Panc1 (cell line): ENCODE results near the gene LAMC3. TPM values are rescaled to one million over a fixed set of nuclear protein-coding genes. Genes with fewer than 3 reads are reported as not detected.

Experiments used
- ATAC-seq: fragments of 200-7000 bp; cut with Tn5 transposase; 2 replicates; pipeline ENCODE4 v1.9.1; 2020; ENCODE audit warnings: mild to moderate bottlenecking, moderate library complexity
- BruUV-seq: library from RNA; stranded (reverse); fragments of 400-500 nt; replicated peaks from 2 replicates; lab custom pipeline; 2021; lab: Mats Ljungman, UMichigan
- CTCF ChIA-PET: fragments of 300-600 bp; sonication (Branson Sonifier 250); formaldehyde crosslinking; loops from one replicate; lab custom pipeline; 2022; ENCODE audit warnings: antibody characterized with exemption; lab: Charles Lee
- POLR2A ChIA-PET: fragments of 300-600 bp; sonication (Branson Sonifier 250); formaldehyde crosslinking; loops from one replicate; lab custom pipeline; 2022; ENCODE audit warnings: antibody characterized with exemption; lab: Charles Lee
- DNase-seq: peaks from one replicate; pipeline ENCODE4 v3.0.0-alpha.2; 2010; ENCODE audit warnings: low read depth, low spot score
- H3K27ac ChIP-seq: 2 replicates; pipeline ENCODE4 v1.5.1; 2011; ENCODE audit warnings: mild to moderate bottlenecking, low read length, inconsistent platforms
- H3K27me3 ChIP-seq: fragments of 200-500 bp; sonication (Bioruptor generic); 2 replicates; pipeline ENCODE4 v1.6.0; 2014; ENCODE audit warnings: low read length, inconsistent platforms; ENCODE audit not compliant: control insufficient read depth, insufficient read depth
- H3K36me3 ChIP-seq: fragments of 200-500 bp; sonication (Bioruptor generic); 2 replicates; pipeline ENCODE4 v1.5.1; 2014; ENCODE audit warnings: inconsistent platforms, mild to moderate bottlenecking, low read length, moderate library complexity; ENCODE audit not compliant: control insufficient read depth, insufficient read depth
- H3K4me1 ChIP-seq: 2 replicates; pipeline ENCODE4 v1.5.1; 2011; ENCODE audit warnings: inconsistent platforms, mild to moderate bottlenecking, low read length, moderate library complexity; ENCODE audit not compliant: control insufficient read depth, insufficient read depth
- H3K4me3 ChIP-seq, 2 experiments: 2 replicates each; pipeline ENCODE4 v1.5.1; 2011 to 2012; ENCODE audit warnings: low read depth in 2 of 2, low read length in 2 of 2, mild to moderate bottlenecking in 2 of 2, inconsistent platforms in 1 of 2, moderate library complexity in 1 of 2
- H3K9me3 ChIP-seq: fragments of 200-500 bp; sonication (Bioruptor generic); 2 replicates; pipeline ENCODE4 v1.5.1; 2014; ENCODE audit warnings: low read depth, mild to moderate bottlenecking, inconsistent platforms, low read length, moderate library complexity; ENCODE audit not compliant: control insufficient read depth, insufficient read depth
- POLR2AphosphoS5 ChIP-seq: IDR thresholded peaks from 2 replicates; pipeline ENCODE4 v1.6.1; 2012; ENCODE audit warnings: mild to moderate bottlenecking, low read depth, low read length, moderate library complexity
- REST ChIP-seq, 2 experiments: IDR thresholded peaks; 2 replicates each; pipeline ENCODE4 v1.6.1; 2011 to 2012; ENCODE audit warnings: low read depth in 2 of 2, control low read depth in 1 of 2, low read length in 1 of 2, mild to moderate bottlenecking in 1 of 2, moderate library complexity in 1 of 2; ENCODE audit not compliant: insufficient read depth in 1 of 2
- SIN3A ChIP-seq: IDR thresholded peaks from 2 replicates; pipeline ENCODE4 v1.6.1; 2012; ENCODE audit warnings: low read depth, mild to moderate bottlenecking, low read length, moderate library complexity, borderline replicate concordance; ENCODE audit not compliant: insufficient read depth
- TCF7L2 ChIP-seq: IDR thresholded peaks from 2 replicates; pipeline ENCODE4 v1.6.1; 2011; ENCODE audit warnings: mild to moderate bottlenecking, low read depth, low read length, inconsistent platforms
- in situ Hi-C: cut with HindIII; loops from 2 replicates; pipeline ENCODE4 v1.10.0; 2016; ENCODE audit warnings: low sequenced_read_pairs, low pct_unique_long_range_greater_than_20kb
- intact Hi-C: fragments of 100-400 bp; cut with micrococcal nuclease; formaldehyde crosslinking; loops from one replicate; pipeline ENCODE4 v1.10.0; 2022; ENCODE audit not compliant: unreplicated experiment
- total RNA-seq: library from RNA; stranded (reverse); gene quantifications from one replicate; pipeline ENCODE4 v1.2.1, GENCODE V29; 2021; ENCODE audit not compliant: unreplicated experiment
- TF ChIP-seq, protein P1 (sequence below): fragments of 450-650 bp; IDR thresholded peaks from 2 replicates; pipeline ENCODE4 v1.5.1; 2017; ENCODE audit warnings: mild to moderate bottlenecking

Gene LAMC3
- total RNA-seq, 1 experiment from 2014 or later = 16.4 TPM

- intact Hi-C loops (no loop called here), in situ Hi-C loops (no loop called here)
- ChIA-PET POLR2A (no interaction called here), CTCF (interaction anchor here (0.7 kb wide), 1 partner anchor 31 kb away, joined by 4 read pairs; no protein-coding TSS in a partner anchor)
- H3K4me1 ChIP-seq = no peaks in the 10 kb centered on the region
- BruUV-seq = no TSS peak
- H3K4me3 ChIP-seq = no peak overlapping the region
- ATAC-seq (no peak), DNase-seq (no peak)
- H3K27ac ChIP-seq = no peak overlapping the region
- no peaks in the 10 kb centered on the region; the same call in 1 of the 2 replicates for H3K36me3 ChIP-seq
- no peaks in the 10 kb centered on the region for H3K9me3 ChIP-seq
- H3K27me3 ChIP-seq = no peaks in the 10 kb centered on the region
- no peak for TF ChIP-seq TCF7L2
- no peak for TF ChIP-seq REST (IDR thresholded peaks at IDR 0.05; ENCODE audit: insufficient read depth in 1 of 2, low read depth in 2 of 2, low read length in 1 of 2)
- TF ChIP-seq, protein P1, sequence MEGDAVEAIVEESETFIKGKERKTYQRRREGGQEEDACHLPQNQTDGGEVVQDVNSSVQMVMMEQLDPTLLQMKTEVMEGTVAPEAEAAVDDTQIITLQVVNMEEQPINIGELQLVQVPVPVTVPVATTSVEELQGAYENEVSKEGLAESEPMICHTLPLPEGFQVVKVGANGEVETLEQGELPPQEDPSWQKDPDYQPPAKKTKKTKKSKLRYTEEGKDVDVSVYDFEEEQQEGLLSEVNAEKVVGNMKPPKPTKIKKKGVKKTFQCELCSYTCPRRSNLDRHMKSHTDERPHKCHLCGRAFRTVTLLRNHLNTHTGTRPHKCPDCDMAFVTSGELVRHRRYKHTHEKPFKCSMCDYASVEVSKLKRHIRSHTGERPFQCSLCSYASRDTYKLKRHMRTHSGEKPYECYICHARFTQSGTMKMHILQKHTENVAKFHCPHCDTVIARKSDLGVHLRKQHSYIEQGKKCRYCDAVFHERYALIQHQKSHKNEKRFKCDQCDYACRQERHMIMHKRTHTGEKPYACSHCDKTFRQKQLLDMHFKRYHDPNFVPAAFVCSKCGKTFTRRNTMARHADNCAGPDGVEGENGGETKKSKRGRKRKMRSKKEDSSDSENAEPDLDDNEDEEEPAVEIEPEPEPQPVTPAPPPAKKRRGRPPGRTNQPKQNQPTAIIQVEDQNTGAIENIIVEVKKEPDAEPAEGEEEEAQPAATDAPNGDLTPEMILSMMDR = no peak
- no peak for TF ChIP-seq POLR2AphosphoS5
- no peak for TF ChIP-seq SIN3A
Observed at GRCh38 chr9:131119600-131119999, 110.6 kb downstream of the LAMC3 start.

GRCh38 chr9:131120620-131121228, 111.8 kb downstream of the LAMC3 start:
- ATAC-seq = no peak
- POLR2A ChIA-PET = no interaction called here
- CTCF ChIA-PET = no interaction called here
- no peaks in the 10 kb centered on the region for H3K9me3 ChIP-seq
- H3K27ac ChIP-seq = no peak overlapping the region
- H3K4me1 ChIP-seq = no peaks in the 10 kb centered on the region
- in situ Hi-C loops = no loop called here
- intact Hi-C loops = no loop called here
- DNase-seq = no peak
- H3K27me3 ChIP-seq = no peaks in the 10 kb centered on the region
- BruUV-seq = no TSS peak
- no peaks in the 10 kb centered on the region; the same call in 1 of the 2 replicates for H3K36me3 ChIP-seq
- TF ChIP-seq REST (IDR thresholded peaks at IDR 0.05; ENCODE audit: insufficient read depth in 1 of 2, low read depth in 2 of 2, low read length in 1 of 2) (no peak), SIN3A (no peak), TCF7L2 (no peak), POLR2AphosphoS5 (no peak)
- TF ChIP-seq, protein P1 = no peak
- no peak overlapping the region for H3K4me3 ChIP-seq
